Fibroblast of the conjunctiva (primary cell): ENCODE results near the gene HOXA5.

Experiments used
- DNase-seq: peaks from one replicate; pipeline ENCODE4 v3.0.0-alpha.2; 2010; ENCODE audit warnings: low read depth

HOXA5 gene

DNA sequence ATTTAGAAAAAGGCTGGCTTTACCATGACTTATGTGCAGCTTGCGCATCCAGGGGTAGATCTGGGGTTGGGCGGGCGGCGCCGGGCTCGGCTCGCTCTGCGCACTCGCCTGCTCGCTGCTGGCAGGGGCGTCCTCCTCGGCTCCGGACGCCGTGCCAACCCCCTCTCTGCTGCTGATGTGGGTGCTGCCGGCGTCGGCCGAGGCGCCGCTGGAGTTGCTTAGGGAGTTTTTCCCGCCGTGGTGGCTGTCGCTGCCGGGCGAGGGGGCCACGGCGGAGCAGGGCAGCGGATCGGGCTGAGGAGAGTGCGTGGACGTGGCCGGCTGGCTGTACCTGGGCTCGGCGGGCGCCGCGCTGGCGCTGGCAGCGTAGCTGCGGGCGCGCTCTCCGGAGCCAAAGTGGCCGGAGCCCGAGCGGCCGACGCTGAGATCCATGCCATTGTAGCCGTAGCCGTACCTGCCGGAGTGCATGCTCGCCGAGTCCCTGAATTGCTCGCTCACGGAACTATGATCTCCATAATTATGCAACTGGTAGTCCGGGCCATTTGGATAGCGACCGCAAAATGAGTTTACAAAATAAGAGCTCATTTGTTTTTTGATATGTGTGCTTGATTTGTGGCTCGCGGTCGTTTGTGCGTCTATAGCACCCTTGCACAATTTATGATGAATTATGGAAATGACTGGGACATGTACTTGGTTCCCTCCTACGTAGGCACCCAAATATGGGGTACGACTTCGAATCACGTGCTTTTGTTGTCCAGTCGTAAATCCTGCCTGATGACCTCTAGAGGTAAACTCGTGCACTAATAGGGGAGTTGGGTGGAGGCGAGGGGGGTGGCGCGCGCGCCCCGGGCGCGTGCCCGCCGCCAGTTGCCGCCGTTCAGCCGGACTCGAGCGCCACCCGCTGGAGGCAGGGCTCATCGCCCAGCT, at the start of gene HOXA5:
Gene HOXA5 (minus strand): TSS at position 659 of the 927 bp plus-strand sequence. CDS start 74 bp downstream, at position 585.
- DNase-seq, result no peak

DNA sequence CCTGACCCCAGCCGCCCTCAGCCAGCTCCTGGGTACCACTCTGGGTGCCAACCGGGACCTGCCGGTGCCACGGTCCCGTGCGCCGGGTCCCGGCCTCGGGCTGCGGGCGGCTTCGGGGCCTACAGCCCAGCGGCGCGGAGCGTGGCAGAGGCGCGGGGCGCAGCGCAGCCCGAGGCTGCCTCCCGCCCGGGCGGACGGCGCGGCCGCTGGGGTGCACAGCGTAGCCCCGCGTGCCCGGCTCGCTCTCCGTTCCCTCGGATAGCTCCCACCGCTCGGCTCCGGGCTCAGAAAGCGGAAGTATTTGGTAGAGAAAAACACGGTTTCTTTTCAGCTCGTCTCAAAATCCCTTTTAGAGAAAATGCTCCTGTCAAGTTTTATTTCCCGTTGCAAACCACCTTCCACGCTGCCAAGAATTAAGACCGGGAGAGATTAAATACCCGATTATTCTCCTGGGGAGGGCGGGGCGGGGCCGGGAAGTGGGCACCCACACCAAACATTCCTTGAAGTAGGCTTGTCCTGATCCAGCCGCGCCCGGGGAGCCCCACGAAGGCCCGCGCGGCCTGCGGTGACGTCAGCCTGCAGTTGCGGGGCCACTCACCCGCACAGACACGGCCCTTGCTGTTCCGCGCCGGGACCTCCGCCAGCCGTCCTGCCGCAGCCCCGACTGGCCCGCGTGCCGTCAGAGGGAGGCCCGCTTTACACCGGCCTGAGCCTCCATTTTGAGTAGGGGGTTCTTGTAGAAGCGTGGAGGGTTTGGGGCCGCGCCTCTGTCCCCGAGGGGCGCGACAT, 49.3 kb upstream of the HOXA5 start:
- no peak for DNase-seq

DNA sequence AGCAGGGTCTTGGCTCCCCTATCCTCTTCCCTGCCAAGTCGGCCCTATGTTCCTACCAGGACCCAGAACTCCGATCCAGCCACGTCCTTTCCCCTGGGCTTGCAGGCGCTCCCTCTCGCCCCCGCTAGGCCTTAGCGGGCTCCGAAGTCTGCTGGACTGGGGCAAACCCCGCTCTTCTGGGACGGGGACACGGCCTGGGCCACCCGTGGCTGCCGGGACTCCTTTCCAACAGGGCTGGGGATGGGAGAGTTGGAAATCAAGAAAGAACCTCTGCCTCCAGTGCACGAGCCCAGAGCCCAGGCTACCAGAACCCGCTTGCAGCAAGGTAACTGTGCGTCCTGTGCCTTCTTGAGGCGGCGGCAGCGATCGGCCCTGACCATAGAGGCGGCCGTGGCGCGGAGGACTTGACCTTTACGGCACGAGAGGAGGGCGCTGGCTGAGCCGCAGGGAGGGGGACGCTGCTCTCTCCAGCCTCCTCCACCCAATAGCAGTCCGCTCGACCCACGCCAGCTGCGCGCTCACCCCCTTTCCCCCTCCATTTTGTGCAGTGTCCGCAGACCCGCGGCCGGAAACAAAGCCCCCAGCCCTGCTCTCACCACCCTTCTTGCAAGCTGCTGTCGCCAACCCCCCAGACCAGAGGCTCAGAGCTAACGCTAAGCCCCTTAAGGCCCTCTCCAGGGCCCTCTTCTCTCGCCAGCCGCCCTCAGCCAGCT, 48.5 kb upstream of the HOXA5 start:
- no peak for DNase-seq

- DNase-seq, result no peak
These were observed 47.8 kb upstream of the HOXA5 start for GRCh38 chr7:27191161-27191731.

DNA sequence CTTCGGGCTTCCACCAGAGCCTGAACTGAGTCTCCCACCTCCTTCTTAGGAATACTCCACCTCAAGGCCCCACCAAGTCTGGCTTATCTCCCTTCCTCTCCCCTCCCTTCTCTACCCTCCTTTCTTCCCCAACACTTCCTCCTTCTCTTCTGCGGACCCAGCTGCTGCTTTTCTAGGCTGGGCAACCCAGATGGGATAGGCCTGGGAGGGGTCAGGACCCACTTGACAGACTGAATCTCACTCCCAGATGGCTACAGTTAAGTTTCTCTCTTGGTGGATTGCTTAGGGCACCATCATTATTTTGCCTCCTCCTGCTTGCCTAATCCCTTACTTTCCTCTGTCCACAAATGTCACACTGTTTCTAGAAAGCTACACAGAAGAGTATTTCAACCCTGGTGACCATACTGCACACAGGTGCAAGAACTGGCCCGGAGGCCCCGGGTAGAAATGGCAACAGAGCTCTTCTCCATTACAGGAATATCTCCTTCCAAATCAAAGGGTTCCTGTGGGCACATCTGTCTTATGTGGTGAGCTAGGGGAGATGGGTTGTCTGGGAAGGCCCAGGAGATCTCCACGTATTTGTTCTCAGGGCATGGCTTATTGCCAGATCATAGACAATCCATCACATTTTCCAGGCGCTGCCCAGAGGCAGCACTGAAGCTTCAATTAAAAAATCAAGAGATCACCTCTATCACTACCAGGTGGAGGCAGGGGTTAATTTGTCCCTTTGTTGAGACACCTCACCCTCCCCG, 46.7 kb upstream of the HOXA5 start:
- DNase-seq, result no peak

DNA sequence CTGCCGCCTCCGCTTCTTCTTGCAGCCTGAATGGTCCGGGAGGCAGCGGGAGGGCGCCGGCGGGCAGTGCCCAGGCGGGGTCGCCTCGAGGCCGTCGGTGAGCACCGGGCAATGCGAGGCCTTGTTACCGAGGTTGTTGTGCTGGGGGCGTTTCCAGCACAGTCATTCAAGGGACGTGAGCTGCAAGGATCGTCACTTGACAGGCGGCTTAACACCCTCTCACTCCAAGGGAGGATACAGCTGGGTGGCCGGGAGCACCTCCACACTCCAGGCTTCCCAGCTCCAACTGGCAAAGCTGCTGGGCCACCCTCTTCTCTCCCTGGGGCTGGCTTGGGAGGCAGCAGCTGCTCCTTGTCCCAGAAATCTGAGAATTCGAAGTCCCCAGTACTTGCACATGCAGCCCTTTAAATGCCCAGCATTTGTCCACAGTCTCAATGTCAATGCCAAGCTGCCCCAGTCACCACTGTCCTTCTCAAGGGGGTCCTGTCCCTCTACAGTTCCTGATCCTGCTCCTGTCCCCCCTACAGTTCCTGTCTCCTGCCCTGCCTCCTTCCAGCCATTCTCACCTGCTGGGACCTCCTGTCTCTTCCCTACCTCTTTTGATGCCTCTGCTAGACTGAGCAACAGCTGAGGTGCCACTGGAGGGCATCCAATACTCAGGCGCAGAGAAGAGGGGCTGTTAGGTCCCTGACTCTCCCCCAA, 46.0 kb upstream of the HOXA5 start:
- DNase-seq, result no peak

DNA sequence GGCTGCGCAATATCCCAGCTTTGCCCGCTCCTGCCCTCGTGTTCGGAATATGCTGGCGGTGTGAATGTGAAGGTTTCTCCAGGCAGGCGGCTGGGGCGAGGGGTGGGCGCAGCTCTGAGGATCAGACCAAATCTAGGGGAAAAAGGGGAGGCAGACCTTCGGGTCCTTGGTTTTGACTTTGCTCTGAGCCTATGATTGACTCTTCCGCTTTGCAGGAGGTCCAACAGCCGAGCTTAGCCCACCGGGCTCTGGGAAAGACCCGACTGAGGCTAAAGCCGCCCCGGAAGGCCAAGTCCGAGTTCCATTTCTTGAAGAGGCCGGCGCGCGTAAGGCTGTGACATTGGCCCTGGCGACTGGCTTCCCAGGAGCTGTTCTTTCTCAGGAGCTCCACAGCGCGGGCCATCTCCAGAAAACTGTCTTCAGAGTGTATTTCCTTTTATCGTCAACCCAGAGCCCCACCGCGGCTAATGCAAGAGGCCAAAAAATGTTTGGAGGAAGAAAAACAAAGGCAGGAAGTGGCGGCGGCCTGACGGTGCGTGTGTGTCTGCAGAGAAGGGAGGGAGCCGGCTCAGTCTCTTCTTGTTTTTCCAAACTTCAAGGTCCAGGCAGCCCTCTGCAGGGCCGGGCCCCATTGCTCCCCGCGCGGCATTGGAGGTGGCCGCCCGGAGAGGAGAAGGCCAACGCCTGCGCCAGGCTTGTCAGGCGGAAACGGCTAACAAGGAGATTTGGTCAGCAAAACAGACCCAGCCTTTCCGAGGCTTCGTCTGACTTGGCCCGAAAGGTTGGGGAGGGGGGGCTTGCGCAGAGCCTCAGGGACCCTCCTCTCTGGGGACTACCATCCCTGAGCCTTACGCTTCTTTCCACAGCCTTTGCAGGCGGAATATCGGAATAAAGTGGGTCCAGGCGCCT, 45.2 kb upstream of the HOXA5 start:
- DNase-seq, result no peak

GRCh38 chr7:27187475-27188385, 44.2 kb upstream of the HOXA5 start:
- DNase-seq, result no peak

- DNase-seq, result no peak
These were observed 43.4 kb upstream of the HOXA5 start for GRCh38 chr7:27186668-27187474.

DNA sequence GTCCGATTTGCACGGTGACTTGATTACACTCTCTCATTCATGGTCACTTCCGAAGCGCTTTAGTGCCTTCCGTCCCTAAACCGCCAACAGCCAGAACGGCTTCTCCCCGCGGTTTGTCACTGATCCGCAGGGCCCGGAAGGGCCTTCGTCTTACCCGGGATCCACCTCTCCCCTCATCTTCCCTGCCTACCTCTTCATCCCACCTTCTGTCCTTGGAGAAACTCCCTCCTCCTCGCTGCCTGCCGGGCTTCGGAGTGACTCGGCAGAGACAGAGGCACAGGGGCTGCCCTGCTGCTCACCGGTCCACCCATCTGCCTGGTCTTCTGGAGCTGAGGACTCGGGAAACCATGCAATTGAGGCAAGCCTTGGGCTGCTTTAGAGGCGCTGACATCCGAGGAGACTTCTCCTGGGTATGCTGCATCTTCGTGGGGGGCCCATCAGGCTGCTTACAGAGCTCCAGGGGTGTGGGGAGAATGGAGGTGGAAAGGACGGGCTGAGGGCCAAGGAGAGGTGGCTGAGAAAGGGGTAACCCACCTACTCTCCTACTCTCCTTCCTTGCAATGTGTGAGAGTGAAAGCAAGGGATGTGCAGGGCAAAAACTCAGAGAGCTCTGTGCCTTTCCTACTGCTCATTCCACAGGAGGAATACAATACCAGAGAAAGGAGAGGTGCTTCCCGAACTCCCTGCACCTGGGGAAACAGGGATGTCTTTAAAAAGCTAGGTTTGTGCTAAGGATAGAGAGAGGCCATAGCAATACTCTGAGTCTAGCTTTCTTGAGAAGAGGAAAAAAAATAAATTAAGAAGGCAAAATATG, 42.6 kb upstream of the HOXA5 start:
- no peak for DNase-seq

DNA sequence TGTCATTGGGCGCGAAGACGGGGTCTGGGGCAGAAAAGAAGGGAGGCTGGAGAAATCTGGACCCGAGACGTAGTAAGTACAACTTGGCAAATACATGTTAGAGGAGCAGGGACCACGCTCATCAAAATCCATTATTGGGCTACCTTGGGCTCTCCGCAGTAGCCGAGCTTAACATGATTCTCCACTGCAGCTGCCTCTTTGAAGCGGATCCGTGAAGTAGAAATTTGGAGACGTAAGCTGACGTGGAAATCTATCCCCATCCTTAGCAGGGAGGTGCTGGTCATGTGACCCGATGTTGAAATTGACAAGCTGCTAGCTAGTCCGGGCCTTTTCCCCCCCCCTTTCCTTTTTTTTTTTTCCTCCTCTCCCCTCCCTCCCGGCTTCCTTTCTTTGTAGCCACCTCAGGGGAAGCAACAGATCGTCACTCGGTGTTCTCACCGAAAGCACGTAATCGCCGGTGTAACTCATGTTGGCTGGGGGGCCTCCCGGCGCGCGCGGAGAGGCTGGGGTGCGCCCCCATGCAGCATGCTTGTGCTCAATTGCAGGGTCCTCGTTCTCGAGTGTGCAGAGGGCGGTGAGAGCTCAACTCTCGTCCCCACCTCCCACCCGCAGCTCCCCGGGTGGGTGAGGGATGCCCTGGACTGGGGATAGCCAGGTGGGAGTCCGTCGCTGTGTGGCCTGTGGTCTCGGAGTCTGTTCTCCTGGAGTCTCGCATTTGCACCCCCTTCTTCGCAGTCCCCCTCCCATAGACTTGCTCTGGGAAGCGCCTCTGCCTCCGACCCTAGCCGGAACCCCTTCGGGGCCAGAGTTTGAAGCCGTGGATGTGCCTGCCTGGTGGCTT, 41.8 kb upstream of the HOXA5 start, which contains the start of gene HOXA11:
Gene HOXA11 (minus strand): TSS at position 220 of the 841 bp plus-strand sequence. CDS start 88 bp downstream, at position 132.
- DNase-seq, result no peak

GRCh38 chr7:27184337-27185012, 41.0 kb upstream of the HOXA5 start:
- DNase-seq, result no peak

DNA sequence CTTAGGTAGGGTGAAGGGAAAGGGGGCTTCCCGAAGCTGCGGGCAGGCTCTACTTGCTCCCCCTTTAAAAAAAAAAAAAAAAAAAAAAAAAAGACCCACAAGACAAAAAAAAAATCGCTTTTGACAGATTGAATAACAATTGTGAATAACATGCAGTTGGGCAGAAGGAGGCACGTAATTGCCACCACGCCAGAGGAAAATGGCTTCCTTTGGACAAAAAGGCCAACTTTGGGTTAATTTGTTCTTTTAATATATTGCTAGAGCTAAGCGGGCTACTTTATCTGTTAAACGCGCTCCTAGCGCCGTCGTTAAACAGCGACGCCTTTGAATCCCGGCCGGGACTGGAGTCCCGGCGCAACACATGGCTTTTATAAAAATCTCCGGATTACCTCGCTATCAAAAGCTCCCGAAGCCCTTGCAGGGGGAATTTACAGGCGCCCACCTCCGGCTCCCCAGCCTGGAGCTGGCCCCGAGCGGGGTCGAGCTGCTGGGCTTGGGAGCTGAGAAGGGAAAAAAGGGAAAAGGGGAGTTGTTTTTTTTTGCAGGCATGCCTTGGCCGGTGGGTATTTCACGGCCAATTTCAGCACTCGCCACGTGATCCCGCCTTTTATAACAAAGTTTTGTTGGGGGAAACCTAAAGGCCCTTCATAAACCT, 40.3 kb upstream of the HOXA5 start:
- no peak for DNase-seq

DNA sequence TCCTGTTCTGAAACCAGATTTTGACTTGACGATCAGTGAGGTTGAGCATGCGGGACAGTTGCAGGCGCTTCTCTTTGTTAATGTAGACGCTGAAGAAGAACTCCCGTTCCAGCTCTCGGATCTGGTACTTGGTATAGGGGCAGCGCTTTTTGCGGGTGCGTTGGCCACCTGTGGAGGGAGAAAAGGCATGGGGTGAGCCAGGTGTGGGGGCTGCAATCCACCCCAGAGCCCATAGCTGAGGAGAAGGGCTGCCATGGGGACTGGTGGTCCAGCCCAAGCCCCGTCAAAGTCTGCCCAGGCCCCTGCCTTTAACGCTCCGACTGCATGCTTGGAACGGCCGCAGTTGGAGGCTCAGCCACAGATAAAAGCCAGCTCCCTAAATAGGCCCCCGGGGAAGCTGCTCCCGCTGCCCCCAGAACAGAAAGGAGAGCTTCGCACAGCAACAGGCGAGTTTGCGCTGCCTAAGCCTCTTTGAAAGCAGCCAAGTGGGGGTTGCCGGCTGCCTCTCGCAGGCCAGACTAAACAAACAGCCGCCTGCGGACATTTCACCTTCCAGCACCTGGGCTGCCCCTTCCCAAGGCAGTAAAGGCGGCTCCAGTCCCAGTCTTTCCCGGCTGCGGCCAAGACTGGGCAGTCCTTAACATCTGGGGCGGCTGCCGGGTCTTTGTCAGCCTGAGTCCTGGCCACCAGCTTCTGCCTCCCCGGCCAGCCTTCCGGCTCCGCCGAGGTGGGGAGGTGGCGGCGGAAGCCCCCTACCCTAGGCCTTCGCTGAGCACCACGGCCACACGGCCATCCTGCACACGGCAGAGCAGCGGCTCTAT, 39.6 kb upstream of the HOXA5 start:
- no peak for DNase-seq
